ENCODE data around the gene TMX4. TPM values are rescaled to one million over a fixed set of nuclear protein-coding genes. Genes with fewer than 3 reads are reported as not detected.
"Not testable (repeated sequence)": the region's sequence is repeated elsewhere in the genome, so short reads cannot be mapped to it uniquely, and the experiment has no call there.

TMX4 gene
- total RNA-seq, 2 experiments from 2014 or later, result 31.9 to 34.6 TPM

DNA sequence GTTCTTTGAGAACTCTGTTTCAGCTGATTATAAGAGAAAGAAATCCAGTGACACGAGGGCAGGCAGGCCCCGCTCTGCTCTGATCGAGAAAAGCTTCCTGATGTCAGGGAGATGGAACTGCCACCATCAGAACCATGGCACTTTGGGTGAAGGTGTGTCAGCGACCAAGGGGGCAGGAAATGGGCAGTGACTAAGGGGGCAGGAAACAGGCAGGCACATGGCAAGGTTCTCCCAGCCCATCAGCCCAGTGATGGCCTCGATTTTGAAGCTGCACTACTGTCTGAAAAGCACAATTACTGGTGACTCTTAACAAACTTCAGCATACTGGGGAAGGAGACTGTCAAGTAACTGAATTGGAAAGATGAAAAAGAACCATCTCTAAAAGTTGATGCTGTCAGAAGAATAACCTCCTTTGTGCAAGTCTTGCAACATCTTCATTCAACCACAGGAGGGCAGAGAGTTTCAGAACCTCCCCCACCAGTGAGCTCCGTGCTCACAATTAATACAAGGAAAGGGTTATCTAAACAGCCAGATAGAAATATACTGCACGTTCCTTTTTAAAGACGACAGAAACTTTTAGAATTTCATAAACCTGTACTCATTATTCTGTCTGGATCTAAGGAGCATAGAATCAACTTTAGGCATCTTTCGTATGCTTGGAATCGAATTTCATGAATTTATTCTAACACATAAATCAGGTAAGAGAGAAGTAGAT lies 39.1 kb downstream of the TMX4 start:
- ChIA-PET POLR2A (interaction anchor here (0.9 kb wide), 1 partner anchor 34 kb away, joined by 3 read pairs; no protein-coding TSS in a partner anchor), CTCF (interaction anchor here (1.2 to 2.2 kb wide), 2 partner anchors 63 to 742 kb away, joined by 3 to 6 read pairs; no protein-coding TSS in a partner anchor)

DNA sequence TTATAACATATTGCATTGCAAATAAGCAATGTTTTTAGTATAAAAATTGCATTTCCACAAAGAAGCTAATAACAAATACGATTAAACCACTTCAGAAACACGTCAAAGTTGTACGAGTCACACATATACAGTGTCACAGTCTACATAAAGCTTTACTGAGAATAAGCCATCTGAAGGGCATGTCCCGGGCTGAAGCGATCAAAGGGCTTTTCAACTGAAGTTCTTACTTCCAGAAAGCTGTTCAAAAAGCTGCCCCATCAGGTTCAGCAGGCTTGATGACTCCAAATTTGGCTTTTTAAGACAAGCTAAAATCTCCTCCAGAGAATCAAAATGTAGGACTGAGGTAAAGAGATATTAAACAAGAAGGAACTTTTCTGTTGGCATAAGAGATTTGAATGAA lies 41.9 kb downstream of the TMX4 start:
- CTCF ChIA-PET, result no interaction called here
- POLR2A ChIA-PET, result no interaction called here

GRCh38 chr20:7975851-7976414 lies 43.6 kb downstream of the TMX4 start:
- CTCF ChIA-PET, result no interaction called here
- POLR2A ChIA-PET, result no interaction called here

- ChIA-PET POLR2A (no interaction called here), CTCF (no interaction called here)
Measured at GRCh38 chr20:7974785-7975435, 44.7 kb downstream of the TMX4 start.

DNA sequence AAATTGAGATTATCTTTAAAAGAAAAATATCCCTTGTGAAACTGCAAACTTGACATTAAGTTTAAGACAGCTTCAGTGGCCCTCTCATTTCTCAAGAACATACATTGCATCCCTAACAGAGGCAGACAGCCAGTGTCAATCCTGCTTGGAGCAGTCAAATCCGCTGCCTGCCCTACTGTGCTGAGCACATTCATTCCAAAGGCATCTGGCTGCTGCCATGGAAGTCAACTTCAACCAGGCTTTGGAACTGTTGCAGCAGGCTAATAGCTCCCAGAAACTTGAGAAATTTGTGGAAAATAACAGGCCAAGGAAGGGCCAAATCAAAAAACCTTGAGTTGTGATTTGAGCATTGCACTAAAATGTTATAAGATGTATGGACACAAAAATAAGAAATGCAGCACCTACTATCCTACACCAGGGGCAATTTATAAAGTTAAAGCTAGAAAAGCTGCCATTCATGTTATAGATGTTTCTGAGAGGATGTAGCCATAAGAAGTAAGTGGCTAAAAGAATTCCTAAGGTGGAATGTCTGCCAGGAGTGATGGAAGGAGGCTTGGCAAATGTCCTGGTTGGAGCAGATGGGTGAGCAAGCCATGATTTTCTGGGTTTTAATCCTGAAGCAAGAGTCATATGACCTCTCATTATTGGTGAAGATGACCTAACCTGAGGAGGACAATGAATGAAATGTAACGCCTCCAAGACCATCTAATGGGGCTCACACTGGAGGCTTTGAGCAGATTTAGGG lies 47.9 kb downstream of the TMX4 start:
- ChIA-PET POLR2A (no interaction called here), CTCF (no interaction called here)

- ChIA-PET CTCF (interaction anchor here (0.6 kb wide), 1 partner anchor 1471 kb away, joined by 3 read pairs; no protein-coding TSS in a partner anchor), POLR2A (no interaction called here)
Measured at GRCh38 chr20:7967199-7967844, 52.2 kb downstream of the TMX4 start.

DNA sequence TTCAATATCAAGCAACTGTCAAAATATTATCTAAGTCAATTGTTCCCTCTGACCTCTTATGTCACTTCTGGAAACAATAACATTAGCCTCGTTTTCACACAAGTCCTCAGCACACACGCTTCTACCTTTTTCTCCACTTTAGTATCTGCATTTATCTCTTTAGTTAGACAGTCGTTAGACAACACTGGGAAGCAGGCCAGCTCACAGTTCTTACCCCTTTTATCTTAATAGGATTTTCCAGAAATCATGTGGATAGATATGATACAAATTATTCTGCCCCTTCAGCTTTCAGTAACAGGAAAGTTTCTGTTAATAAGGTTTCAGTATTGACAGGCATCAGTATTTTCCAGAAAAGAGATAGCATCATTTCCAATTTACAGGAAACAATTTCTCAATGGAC lies 53.4 kb downstream of the TMX4 start:
- CTCF ChIA-PET, result no interaction called here
- POLR2A ChIA-PET, result no interaction called here

DNA sequence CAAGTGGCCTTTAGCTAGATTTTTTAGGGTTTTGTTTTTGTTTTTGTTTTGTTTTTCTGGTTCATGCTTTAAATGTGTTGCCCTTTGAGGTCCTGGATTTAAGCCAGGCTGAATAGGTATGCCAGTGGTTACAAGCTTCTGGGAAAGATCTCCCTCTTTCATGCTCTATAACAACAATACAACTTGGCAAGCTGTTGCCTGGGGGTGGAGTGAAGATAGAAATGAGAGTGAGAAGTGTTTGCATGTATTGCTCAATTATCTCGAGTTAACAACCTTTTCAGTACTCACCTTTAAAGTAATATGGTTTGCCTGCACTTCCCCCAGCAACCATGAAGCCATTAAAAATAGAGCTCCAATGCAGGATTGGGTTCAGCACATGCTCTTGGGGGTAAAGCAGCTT lies 60.1 kb downstream of the TMX4 start:
- POLR2A ChIA-PET, result no interaction called here
- CTCF ChIA-PET, result no interaction called here

- CTCF ChIA-PET, POLR2A ChIA-PET: not testable (repeated sequence)
Measured at GRCh38 chr20:7956561-7956960, 63.0 kb downstream of the TMX4 start.

- POLR2A ChIA-PET, result no interaction called here
- CTCF ChIA-PET, result no interaction called here
Measured at GRCh38 chr20:7950387-7950786, 69.2 kb downstream of the TMX4 start.

- ChIA-PET POLR2A (no interaction called here), CTCF (no interaction called here)
Measured at GRCh38 chr20:7943891-7944290, 75.7 kb downstream of the TMX4 start.

GRCh38 chr20:7940341-7940740 lies 79.2 kb downstream of the TMX4 start, which contains the start of gene HAO1:
HAO1 (minus strand) TSS chr20:7940458; CDS start chr20:7940422, 36 bp downstream.
- ChIA-PET POLR2A (no interaction called here), CTCF (no interaction called here)

DNA sequence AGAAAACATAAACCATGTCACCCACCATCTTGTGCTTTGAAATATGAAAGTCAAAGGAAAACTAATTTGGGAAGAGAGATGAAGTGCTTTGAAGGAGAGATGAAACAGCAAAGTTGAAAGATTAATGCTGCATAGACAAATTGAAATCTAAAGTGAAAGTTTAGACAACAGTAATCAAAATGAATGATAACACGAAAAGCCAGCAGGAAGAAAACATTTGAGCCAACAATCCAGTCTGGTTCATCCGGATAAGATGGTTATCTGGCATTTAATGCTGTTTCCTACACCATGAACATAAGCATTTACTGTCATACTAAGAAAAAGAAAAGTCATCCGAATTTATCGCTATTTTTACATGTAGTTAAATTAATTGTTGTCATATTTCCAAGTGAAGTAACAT lies 79.9 kb downstream of the TMX4 start:
- CTCF ChIA-PET, result no interaction called here
- POLR2A ChIA-PET, result no interaction called here

- CTCF ChIA-PET, result interaction anchor here (2.8 kb wide), 1 partner anchor 784 kb away, joined by 14 read pairs; no protein-coding TSS in a partner anchor
- POLR2A ChIA-PET, result no interaction called here
Measured at GRCh38 chr20:7938058-7938457, 81.5 kb downstream of the TMX4 start.

DNA sequence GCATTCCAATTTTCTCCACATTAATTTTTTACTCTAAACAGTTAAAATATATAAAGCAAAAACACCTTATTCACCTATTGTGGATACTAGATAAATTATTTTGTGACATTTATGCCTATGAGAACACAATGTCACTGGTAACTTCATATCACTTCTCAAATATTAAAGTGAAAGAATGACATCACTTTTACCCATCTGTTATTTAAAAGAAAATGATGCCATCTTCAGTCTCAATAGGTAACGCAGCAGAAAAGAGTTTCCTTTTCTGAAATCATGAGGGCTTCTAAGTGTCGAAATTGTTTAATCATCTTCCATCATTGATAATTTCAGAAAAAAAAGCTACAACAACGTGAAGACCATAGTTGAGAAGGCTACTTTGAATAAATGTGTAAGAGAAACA lies 82.2 kb downstream of the TMX4 start:
- ChIA-PET POLR2A (no interaction called here), CTCF (interaction anchor here (0.9 to 2.8 kb wide), 2 partner anchors 77 to 785 kb away, joined by 3 to 14 read pairs; no protein-coding TSS in a partner anchor)

- ChIA-PET POLR2A (no interaction called here), CTCF (no interaction called here)
Measured at GRCh38 chr20:7935027-7935551, 84.5 kb downstream of the TMX4 start.

GRCh38 chr20:7933346-7933745 lies 86.2 kb downstream of the TMX4 start:
- ChIA-PET POLR2A (no interaction called here), CTCF (no interaction called here)

DNA sequence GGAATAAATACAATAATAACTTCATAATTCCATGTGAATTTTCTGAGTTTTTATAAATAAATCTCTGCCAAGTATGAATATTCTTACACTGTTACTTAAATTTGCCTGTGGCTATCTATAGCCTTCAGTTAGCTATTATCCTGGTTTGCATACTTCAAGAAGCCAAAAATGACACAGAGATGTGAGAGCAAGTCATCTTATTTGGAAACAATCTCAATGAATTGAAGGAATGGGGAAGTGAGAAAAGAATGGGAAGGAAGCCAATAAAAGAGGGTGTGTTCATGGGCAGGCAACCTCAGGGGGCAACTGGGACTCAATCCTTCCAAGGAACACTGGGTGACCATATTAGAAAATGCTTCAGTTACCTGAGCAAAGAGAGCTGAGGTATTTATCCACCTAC lies 89.2 kb downstream of the TMX4 start:
- POLR2A ChIA-PET, result no interaction called here

More for the DNA sequence above, 89.2 kb downstream of the TMX4 start:
- CTCF ChIA-PET, result no interaction called here

All from activated CD8-positive, alpha-beta memory T cell treated with anti-CD3 and anti-CD28 coated beads for 36 hours (primary cell).